C4-2B (cell line): Measurements from ENCODE around the gene MRGPRE.

Experiments
- H3K27ac ChIP-seq: fragments of 450-650 bp; 2 replicates; pipeline ENCODE4 v1.5.1; 2017
- ZFX ChIP-seq: fragments of 450-650 bp; IDR thresholded peaks from 2 replicates; pipeline ENCODE4 v1.6.1; 2017
- TF ChIP-seq, protein P1 (sequence below): fragments of 450-650 bp; conservative IDR thresholded peaks from 2 replicates; pipeline ENCODE4 v1.5.1; 2017; ENCODE audit warnings: mild to moderate bottlenecking

Gene MRGPRE

DNA sequence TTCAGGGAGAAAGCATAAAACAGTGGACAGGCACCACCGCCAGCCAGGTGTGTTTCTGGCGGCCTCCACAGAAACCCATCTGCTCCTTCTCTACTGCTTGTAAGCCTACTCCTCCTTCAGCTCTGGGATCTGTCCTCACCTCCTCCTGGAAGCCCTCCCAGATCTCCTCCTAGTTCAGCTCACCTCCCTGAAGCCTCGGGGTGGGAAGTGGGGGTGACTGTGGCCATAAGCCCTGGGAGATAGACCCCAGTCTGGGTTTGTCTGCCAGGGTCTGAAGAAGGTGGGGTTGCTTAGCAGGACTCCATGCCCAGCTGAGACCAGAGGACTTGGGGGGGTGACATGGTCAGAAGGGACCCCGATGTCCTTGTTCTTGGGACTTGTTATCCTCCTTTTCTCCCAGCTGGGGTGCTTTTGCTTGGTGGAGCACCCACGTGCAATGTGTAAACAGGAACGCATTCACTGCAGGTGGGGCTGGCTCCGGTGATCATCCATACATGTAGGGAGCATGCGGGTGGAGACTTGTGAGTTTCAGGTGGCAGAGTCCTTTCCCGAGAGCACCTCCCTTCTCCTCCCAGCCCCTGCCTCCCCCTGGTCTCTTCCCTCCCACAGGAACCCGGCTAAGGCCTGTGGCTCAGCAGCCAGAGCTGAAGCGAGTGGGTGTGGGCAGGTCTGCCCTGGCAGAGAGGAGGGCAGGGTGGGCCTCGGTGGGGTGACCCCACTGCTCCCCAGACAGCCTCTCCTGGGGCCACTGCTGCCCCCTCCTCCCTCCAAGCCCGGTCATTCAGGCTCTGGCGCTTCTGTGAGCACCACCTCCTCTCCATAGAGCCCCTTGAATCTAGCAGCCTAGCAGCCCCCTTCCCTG is 39.5 kb downstream of the MRGPRE start:
- TF ChIP-seq, protein P1, sequence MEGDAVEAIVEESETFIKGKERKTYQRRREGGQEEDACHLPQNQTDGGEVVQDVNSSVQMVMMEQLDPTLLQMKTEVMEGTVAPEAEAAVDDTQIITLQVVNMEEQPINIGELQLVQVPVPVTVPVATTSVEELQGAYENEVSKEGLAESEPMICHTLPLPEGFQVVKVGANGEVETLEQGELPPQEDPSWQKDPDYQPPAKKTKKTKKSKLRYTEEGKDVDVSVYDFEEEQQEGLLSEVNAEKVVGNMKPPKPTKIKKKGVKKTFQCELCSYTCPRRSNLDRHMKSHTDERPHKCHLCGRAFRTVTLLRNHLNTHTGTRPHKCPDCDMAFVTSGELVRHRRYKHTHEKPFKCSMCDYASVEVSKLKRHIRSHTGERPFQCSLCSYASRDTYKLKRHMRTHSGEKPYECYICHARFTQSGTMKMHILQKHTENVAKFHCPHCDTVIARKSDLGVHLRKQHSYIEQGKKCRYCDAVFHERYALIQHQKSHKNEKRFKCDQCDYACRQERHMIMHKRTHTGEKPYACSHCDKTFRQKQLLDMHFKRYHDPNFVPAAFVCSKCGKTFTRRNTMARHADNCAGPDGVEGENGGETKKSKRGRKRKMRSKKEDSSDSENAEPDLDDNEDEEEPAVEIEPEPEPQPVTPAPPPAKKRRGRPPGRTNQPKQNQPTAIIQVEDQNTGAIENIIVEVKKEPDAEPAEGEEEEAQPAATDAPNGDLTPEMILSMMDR = no peak
- no peak for TF ChIP-seq ZFX
- no peak overlapping the region for H3K27ac ChIP-seq

DNA sequence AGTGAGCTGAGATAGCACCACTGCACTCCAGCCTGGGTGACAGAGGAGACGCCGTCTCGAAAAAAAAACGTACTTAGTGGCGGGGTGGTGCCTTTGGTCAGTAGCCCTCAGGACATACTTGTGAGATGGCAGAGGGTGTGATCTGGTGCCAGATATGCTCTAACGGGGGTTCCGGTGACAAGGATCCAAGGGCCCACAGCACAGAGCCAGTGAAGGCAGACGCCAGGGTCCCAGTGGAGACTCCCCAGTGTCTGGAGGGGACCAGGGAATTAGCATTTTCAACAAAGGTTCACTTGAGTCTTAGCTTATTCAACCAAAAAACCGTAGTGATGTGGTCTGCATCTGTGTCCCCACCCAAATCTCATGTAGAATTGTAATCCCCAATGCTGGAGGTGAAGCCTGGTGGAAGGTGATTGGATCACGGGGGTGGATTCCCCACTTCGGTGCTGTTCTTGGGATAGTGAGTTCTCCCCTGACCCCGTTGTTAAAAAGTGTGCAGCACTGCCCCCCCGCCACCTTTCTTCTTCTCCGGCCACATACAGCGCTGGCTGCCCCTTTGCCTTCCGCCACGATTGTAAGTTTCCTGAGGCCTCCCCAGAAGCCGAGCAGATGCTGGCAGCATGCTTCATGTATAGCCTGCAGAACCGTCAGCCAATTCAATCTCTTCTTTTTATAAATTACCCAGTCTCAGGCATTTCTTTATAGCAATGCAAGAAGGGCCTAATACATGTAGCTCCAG is 40.5 kb downstream of the MRGPRE start:
- H3K27ac ChIP-seq = no peak overlapping the region

DNA sequence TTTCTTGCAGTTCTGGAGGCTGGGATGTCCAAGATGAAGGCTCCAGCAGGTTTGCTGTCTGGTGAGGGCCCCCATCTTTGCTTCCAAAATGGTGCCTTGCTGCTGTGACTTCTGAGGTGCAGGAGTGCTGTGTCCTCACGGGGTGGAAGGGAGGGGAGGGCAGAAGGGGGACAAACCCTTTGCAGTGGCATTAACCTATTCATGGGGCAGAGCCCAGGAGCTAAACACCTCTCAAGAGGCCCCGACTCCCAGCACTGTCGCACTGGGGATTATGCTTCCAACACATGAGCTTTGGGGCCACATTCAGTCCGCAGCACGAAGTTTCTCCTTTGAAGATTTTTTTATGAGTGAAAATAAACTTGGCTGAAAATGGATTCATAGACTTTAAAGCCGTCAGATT is 41.6 kb downstream of the MRGPRE start:
- TF ChIP-seq ZFX = no peak
- TF ChIP-seq, protein P1 = no peak
- H3K27ac ChIP-seq = no peak overlapping the region

More for the DNA sequence above, 40.5 kb downstream of the MRGPRE start:
- TF ChIP-seq, protein P1 = no peak
- TF ChIP-seq ZFX = no peak

DNA sequence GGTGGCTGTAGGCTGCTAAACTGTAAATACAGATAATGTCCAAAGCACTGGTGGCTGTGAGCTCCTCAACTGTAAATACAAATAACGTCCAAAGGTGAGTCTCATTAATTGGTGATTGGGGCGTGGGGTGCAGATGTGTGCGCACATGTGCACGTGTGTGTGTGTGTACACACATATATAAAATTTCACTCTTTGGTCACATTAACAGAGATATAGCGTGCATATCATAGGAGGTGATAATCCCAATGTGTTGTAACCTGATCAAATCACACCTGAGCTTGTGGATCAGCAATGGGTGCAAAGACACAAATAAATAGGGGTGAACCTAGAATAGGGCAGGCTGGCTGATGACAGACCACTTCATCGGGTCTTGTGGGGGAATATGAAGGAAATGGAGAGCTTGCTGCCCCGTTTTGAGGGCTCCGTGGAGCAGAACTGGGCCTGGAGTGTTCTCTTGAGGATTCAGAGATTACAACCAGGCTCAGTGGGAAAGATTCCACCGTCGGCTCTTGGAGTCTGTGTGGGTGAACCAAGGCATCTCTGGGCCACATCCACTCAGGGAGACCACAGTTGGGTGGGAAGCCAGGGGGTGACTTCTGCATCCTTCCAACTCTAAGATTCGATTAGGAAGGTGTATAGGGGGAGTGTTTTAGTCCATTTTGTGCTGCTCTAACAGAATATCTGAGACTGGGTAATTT is 42.2 kb downstream of the MRGPRE start:
- H3K27ac ChIP-seq = no peak overlapping the region
- no peak for TF ChIP-seq ZFX
- TF ChIP-seq, protein P1 = no peak

DNA sequence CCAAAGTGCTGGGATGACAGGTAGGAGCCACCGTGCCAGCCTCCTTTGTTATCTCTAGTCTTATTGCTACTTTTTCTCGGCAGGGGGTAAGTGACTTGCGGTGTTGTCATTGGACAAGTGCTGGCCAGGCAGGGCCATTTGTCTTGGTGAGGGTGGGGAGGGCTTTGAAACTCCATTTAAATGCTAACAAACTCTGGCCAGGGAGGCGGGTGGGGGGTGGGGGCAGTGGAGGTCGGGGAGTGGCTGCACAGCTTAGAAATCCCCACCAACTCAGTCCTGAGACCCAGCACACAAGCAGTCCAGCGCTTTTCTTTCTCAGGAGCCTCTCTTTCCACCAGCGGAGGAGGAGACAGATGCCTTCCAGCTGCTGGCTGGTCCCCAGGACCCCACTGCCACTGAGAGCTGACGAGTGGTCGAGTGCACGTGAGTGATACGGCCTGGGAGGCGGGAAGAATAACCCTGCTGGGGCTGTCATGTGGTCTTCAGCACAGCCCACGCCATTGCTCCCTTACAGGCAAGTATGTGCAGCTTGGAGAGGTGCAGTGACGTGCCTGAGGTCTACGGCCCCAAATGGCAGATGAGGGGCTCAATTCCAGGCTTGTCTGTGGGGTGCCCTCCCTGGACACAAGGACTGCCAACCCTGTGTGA is 42.9 kb downstream of the MRGPRE start:
- H3K27ac ChIP-seq = no peak overlapping the region
- TF ChIP-seq, protein P1 = no peak
- TF ChIP-seq ZFX = no peak

DNA sequence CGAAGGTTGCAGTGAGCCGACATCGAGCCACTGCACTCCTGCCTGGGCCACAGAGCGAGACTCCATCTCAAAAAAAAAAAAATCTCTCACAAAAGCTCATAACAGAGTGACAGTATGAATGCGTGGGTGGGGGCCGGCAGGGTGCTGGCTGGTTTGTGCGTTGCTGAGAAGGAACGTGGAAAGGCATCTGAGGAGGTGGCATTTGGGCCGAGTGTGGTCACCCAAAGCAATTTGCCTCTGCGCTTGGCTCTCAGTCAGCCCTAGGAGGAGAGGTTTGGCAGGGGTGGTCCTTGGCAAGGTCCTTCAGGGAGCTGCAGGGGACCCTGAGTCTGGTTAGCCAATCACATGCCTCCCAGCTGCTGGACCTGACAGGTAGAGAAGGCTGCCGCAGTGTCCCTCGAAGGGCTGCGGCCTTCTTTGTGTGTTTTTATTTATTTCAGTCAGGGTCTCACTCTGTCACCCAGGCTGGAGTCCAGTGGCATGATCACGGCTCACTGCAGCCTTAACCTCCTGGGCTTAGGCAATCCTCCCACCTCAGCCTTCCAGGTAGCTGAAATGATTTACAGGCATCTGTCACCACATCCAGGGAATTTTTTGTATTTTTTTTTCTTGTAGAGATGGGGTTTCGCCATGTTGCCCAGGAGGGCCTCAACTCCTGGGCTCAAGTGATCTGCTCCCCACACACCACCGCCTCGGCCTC is 43.6 kb downstream of the MRGPRE start:
- no peak for TF ChIP-seq ZFX
- TF ChIP-seq, protein P1 = no peak
- no peak overlapping the region for H3K27ac ChIP-seq
